ENCODE data around the gene SUMO3.

DNA sequence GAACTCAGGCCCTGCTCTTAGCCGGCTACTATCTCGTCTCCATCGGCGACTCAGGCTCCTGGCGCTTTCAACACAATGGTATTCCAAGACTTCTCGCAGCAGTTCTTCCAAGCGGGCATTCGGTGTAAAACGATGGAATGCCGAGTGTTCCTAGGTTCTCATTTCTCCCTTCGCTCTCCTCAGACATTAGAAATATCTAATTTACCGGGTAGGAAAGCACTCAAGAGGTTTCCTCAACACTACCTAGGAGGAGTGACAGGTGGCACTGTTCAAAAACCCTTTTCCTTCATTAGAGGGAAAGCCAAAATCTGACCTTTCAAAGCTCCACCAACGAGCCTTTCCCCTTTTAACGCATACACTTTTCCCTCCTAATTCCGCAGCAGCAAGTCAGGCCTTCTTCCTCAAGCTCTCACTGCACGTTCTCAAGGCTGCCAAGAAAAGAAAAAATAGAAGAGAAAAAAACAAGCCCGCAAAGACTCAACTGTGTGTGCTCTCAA, 16.8 kb downstream of the SUMO3 start:
- TF ChIP-seq, protein P1, sequence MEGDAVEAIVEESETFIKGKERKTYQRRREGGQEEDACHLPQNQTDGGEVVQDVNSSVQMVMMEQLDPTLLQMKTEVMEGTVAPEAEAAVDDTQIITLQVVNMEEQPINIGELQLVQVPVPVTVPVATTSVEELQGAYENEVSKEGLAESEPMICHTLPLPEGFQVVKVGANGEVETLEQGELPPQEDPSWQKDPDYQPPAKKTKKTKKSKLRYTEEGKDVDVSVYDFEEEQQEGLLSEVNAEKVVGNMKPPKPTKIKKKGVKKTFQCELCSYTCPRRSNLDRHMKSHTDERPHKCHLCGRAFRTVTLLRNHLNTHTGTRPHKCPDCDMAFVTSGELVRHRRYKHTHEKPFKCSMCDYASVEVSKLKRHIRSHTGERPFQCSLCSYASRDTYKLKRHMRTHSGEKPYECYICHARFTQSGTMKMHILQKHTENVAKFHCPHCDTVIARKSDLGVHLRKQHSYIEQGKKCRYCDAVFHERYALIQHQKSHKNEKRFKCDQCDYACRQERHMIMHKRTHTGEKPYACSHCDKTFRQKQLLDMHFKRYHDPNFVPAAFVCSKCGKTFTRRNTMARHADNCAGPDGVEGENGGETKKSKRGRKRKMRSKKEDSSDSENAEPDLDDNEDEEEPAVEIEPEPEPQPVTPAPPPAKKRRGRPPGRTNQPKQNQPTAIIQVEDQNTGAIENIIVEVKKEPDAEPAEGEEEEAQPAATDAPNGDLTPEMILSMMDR (conservative IDR thresholded peaks at IDR 0.05; ENCODE audit: low read length): peak; percentile 64
- TF ChIP-seq EZH2phosphoT487 (IDR thresholded peaks at IDR 0.05; ENCODE audit: borderline replicate concordance): no peak

All from Loucy (cell line).